CD4-positive, CD25-positive, alpha-beta regulatory T cell (primary cell): Measurements from ENCODE around the gene HIPK1. TPM values are rescaled to one million over a fixed set of nuclear protein-coding genes. Genes with fewer than 3 reads are reported as not detected.

Experiments
- ATAC-seq, 2 donors: fragments of 150-1000 bp; cut with Tn5 transposase; one replicate each; pipeline ENCODE4 v1.10.0; 2021; ENCODE audit warnings: low read depth in 2 of 2, moderate number of reproducible peaks in 2 of 2, moderate library complexity in 1 of 2
- DNase-seq, 3 donors: peaks; one replicate each; pipeline versions ENCODE4 v3.0.0 to v3.0.0-alpha.2; 2012 to 2022; ENCODE audit warnings: mixed read lengths in 1 of 3
- H3K27ac ChIP-seq: one replicate; pipeline ENCODE4 v1.7.0; 2013; ENCODE audit warnings: mild to moderate bottlenecking, low read length; ENCODE audit not compliant: insufficient read depth, poor library complexity, severe bottlenecking
- H3K27me3 ChIP-seq: one replicate; pipeline ENCODE4 v1.7.0; 2013; ENCODE audit warnings: low read length; ENCODE audit not compliant: control insufficient read depth, insufficient read depth
- H3K36me3 ChIP-seq: one replicate; pipeline ENCODE4 v1.7.0; 2013; ENCODE audit warnings: mild to moderate bottlenecking, low read length, moderate library complexity; ENCODE audit not compliant: control insufficient read depth, insufficient read depth
- H3K4me1 ChIP-seq: 2 replicates; pipeline ENCODE4 v1.7.0; 2013; ENCODE audit warnings: mild to moderate bottlenecking, low read length; ENCODE audit not compliant: insufficient read depth, control insufficient read depth, poor library complexity, severe bottlenecking
- H3K4me3 ChIP-seq: one replicate; pipeline ENCODE4 v1.7.0; 2013; ENCODE audit warnings: low read depth, mild to moderate bottlenecking, low read length, moderate library complexity
- H3K9me3 ChIP-seq, 2 experiments: 1 replicate in 1 of 2; 2 replicates in 1 of 2; pipeline ENCODE4 v1.7.0; 2013; ENCODE audit warnings: low read length in 2 of 2, mild to moderate bottlenecking in 1 of 2, moderate library complexity in 1 of 2; ENCODE audit not compliant: control insufficient read depth in 2 of 2
- H3K27ac Mint-ChIP-seq, 3 donors: one replicate each; pipeline ENCODE4 v1.8.0; 2020 to 2022; ENCODE audit warnings: mild to moderate bottlenecking in 3 of 3, mixed read lengths in 3 of 3, moderate library complexity in 2 of 3
- H3K27me3 Mint-ChIP-seq: one replicate; pipeline ENCODE4 v1.8.0; 2022; ENCODE audit warnings: mild to moderate bottlenecking, mixed read lengths
- H3K36me3 Mint-ChIP-seq: one replicate; pipeline ENCODE4 v1.8.0; 2020; ENCODE audit warnings: mixed read lengths
- H3K4me1 Mint-ChIP-seq, 4 donors: one replicate each; pipeline ENCODE4 v1.8.0; 2020 to 2022; ENCODE audit warnings: mixed read lengths in 4 of 4, mild to moderate bottlenecking in 1 of 4
- H3K4me3 Mint-ChIP-seq, 4 donors: one replicate each; pipeline ENCODE4 v1.8.0; 2020 to 2022; ENCODE audit warnings: mild to moderate bottlenecking in 4 of 4, mixed read lengths in 4 of 4, moderate library complexity in 3 of 4
- H3K9me3 Mint-ChIP-seq, 7 donors: one replicate each; pipeline ENCODE4 v1.8.0; 2020 to 2022; ENCODE audit warnings: mixed read lengths in 7 of 7, mild to moderate bottlenecking in 3 of 7, moderate library complexity in 2 of 7
- polyA plus RNA-seq, 4 donors: library from polyadenylated mRNA; unstranded; fragments of 300-500 nt; fragmentation: Illumina TruSeq; gene quantifications; one replicate each; pipeline ENCODE4 v1.2.3, GENCODE V29; 2021
- total RNA-seq: library from RNA; stranded (reverse); gene quantifications from one replicate; pipeline ENCODE4 v1.2.3, GENCODE V29; 2022

Gene HIPK1
- total and polyA plus RNA-seq, 5 donors from 2014 or later = 8.6 to 189 (median 12.0) TPM

- peaks cover 0 to 19% (median 7%) of the 10 kb centered on the region in 4 donors for H3K4me1 Mint-ChIP-seq
- Histone ChIP-seq H3K4me3 (no peak overlapping the region), H3K36me3 (peaks cover 30% of the 10 kb centered on the region), H3K27ac (no peak overlapping the region), H3K4me1 (no peaks in the 10 kb centered on the region), H3K27me3 (no peaks in the 10 kb centered on the region), H3K9me3 (no peaks in the 10 kb centered on the region)
- no peak overlapping the region for H3K4me3 Mint-ChIP-seq
- H3K27me3 Mint-ChIP-seq = peaks cover 7% of the 10 kb centered on the region
- H3K27ac Mint-ChIP-seq = no peak overlapping the region
- H3K9me3 Mint-ChIP-seq = peaks cover 0 to 1% (median 0%) of the 10 kb centered on the region in 7 donors
- peaks cover 37% of the 10 kb centered on the region for H3K36me3 Mint-ChIP-seq
- DNase-seq (no peak), ATAC-seq (no peak)
Measured at GRCh38 chr1:113913887-113914664, 15.0 kb upstream of the HIPK1 start.

DNA sequence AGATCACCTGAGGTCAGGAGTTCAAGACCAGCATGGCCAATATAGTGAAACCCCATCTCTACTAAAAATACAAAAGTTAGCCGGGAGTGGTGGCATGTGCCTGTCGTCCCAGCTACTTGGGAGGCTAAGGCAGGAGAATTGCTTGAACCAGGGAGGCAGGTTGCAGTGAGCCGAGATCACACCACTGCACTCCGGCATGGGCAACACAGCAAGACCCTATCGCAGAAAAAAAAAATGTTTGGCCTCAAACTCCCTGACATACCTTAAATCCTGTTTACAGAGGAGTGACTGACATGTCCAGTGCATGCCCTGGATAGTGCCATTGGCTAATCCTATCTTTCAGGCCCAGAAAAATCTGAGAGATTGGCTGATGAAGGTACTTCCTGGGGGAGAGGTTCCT, 12.2 kb upstream of the HIPK1 start:
- DNase-seq (no peak), ATAC-seq (no peak)
- Mint-ChIP-seq H3K4me1 (peaks cover 0 to 7% (median 3%) of the 10 kb centered on the region in 4 donors), H3K27ac (no peak overlapping the region), H3K9me3 (peaks cover 0 to 1% (median 0%) of the 10 kb centered on the region in 7 donors), H3K27me3 (peaks cover 11% of the 10 kb centered on the region), H3K4me3 (no peak overlapping the region), H3K36me3 (peaks cover 15% of the 10 kb centered on the region)
- no peaks in the 10 kb centered on the region for H3K9me3 ChIP-seq
- no peaks in the 10 kb centered on the region for H3K27me3 ChIP-seq
- no peaks in the 10 kb centered on the region for H3K4me1 ChIP-seq
- no peak overlapping the region for H3K4me3 ChIP-seq
- no peak overlapping the region for H3K27ac ChIP-seq
- peaks cover 9% of the 10 kb centered on the region for H3K36me3 ChIP-seq

DNA sequence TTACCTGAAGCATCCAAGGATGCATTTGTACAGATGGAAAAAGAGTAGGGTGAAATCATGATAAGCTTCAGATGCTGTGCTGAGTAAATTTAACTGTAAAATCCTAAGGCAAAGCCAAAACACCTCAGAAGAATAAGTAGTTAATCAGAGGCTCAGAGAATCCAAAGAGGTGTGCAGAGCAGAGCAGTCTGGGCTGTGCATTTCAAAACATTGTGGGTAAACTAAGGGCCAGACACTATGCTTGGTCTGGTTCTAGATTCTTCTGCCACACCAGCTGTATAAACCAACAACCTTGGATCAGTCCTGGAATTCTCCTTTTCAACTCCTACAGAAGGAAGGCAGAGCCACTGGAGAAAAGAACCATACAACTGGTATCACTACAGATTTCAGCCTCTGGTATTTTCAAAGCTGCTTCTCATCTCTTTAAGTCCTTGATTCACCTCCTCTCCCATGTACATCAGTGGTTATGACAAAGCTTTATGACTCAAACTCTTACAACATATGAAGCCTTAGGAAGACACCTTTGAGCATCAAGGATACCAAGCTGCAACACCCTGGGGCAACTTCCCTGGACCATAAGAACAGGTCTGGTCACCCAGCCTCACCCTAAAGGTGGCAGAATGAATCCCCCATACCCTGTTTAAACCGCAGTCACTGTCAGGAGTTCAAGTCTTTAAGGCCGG, 11.6 kb upstream of the HIPK1 start:
- DNase-seq = no peak
- peaks cover 0 to 7% (median 3%) of the 10 kb centered on the region in 4 donors for H3K4me1 Mint-ChIP-seq
- H3K9me3 Mint-ChIP-seq = peaks cover 0 to 1% (median 0%) of the 10 kb centered on the region in 7 donors
- H3K4me3 ChIP-seq = no peak overlapping the region
- no peak overlapping the region for H3K27ac ChIP-seq
- H3K36me3 Mint-ChIP-seq = peaks cover 14% of the 10 kb centered on the region
- H3K4me3 Mint-ChIP-seq = peak overlapping the region in 1 of 4 donors; percentile 47
- H3K27me3 Mint-ChIP-seq = peaks cover 13% of the 10 kb centered on the region
- H3K36me3 ChIP-seq = peaks cover 3% of the 10 kb centered on the region
- H3K9me3 ChIP-seq = no peaks in the 10 kb centered on the region
- peak overlapping the region in 1 of 3 donors; percentile 52 for H3K27ac Mint-ChIP-seq
- no peaks in the 10 kb centered on the region for H3K27me3 ChIP-seq
- ATAC-seq = no peak
- no peaks in the 10 kb centered on the region for H3K4me1 ChIP-seq

DNA sequence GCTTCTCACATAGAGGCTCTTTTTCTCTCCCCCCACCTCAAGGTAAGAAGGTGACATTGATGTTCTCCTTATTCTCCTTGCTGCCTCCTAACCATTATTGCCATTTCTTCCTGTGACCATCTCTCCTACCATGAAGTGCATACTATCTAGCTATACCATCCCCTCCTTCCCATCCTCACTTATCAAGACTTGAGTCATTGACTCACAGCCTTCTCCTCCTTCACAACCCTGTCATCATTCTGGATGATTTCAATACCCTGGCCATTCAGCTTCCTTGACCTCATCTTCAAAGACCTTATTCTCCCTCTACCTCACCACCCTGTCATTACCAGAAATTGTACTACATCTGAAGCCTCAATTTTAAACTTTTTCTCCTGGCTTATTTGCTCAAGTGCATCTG, 10.9 kb upstream of the HIPK1 start:
- peak overlapping the region in 2 of 3 donors; percentile 52 to 76 for H3K27ac Mint-ChIP-seq
- no peak for ATAC-seq

GRCh38 chr1:113922957-113923356, 6.2 kb upstream of the HIPK1 start:
- Histone ChIP-seq H3K4me3 (no peak overlapping the region), H3K27me3 (no peaks in the 10 kb centered on the region), H3K9me3 (no peaks in the 10 kb centered on the region), H3K27ac (no peak overlapping the region), H3K36me3 (no peaks in the 10 kb centered on the region), H3K4me1 (no peaks in the 10 kb centered on the region)
- H3K4me1 Mint-ChIP-seq = peaks cover 4 to 9% (median 5%) of the 10 kb centered on the region in 4 donors
- H3K4me3 Mint-ChIP-seq = no peak overlapping the region
- H3K27me3 Mint-ChIP-seq = peaks cover 21% of the 10 kb centered on the region
- H3K27ac Mint-ChIP-seq = no peak overlapping the region
- no peaks in the 10 kb centered on the region for H3K9me3 Mint-ChIP-seq
- no peak for ATAC-seq
- no peak for DNase-seq
- H3K36me3 Mint-ChIP-seq = peaks cover 4% of the 10 kb centered on the region

More for the DNA sequence above, 10.9 kb upstream of the HIPK1 start:
- no peak for DNase-seq
- Mint-ChIP-seq H3K4me1 (peaks cover 0 to 7% (median 3%) of the 10 kb centered on the region in 4 donors), H3K4me3 (peak overlapping the region in 2 of 4 donors; percentile 47 to 63), H3K9me3 (peaks cover 0 to 1% (median 0%) of the 10 kb centered on the region in 7 donors), H3K27me3 (peaks cover 20% of the 10 kb centered on the region), H3K36me3 (peaks cover 14% of the 10 kb centered on the region)
- Histone ChIP-seq H3K9me3 (no peaks in the 10 kb centered on the region), H3K27ac (no peak overlapping the region), H3K36me3 (no peaks in the 10 kb centered on the region), H3K27me3 (no peaks in the 10 kb centered on the region), H3K4me1 (no peaks in the 10 kb centered on the region), H3K4me3 (no peak overlapping the region)

DNA sequence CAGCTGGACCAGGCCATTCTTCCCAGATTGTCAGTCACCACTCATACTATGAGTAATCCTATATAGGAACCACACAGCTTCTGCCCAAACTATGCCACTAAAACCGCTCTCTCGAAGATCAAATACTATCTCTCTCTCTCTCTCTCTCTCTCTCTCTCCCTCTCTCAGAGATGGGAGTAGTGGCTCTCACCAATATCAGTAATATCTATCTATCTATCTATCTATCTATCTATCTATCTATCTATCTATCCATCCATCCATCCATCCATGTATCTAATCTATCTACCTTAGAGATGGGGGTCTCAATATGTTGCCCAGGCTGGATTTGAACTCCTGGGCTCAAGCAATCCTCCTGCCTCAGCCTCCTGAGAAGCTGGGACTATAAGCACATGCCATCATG, 4.7 kb upstream of the HIPK1 start:
- Histone ChIP-seq H3K27ac (no peak overlapping the region), H3K36me3 (no peaks in the 10 kb centered on the region), H3K27me3 (no peaks in the 10 kb centered on the region), H3K4me3 (no peak overlapping the region), H3K4me1 (peaks cover 10% of the 10 kb centered on the region), H3K9me3 (no peaks in the 10 kb centered on the region)
- H3K9me3 Mint-ChIP-seq = no peaks in the 10 kb centered on the region
- DNase-seq (no peak), ATAC-seq (no peak)
- peaks cover 11 to 17% (median 14%) of the 10 kb centered on the region in 4 donors for H3K4me1 Mint-ChIP-seq
- H3K36me3 Mint-ChIP-seq = no peaks in the 10 kb centered on the region
- H3K4me3 Mint-ChIP-seq = peak overlapping the region in 1 of 4 donors; percentile 74
- peaks cover 11% of the 10 kb centered on the region for H3K27me3 Mint-ChIP-seq
- no peak overlapping the region for H3K27ac Mint-ChIP-seq

DNA sequence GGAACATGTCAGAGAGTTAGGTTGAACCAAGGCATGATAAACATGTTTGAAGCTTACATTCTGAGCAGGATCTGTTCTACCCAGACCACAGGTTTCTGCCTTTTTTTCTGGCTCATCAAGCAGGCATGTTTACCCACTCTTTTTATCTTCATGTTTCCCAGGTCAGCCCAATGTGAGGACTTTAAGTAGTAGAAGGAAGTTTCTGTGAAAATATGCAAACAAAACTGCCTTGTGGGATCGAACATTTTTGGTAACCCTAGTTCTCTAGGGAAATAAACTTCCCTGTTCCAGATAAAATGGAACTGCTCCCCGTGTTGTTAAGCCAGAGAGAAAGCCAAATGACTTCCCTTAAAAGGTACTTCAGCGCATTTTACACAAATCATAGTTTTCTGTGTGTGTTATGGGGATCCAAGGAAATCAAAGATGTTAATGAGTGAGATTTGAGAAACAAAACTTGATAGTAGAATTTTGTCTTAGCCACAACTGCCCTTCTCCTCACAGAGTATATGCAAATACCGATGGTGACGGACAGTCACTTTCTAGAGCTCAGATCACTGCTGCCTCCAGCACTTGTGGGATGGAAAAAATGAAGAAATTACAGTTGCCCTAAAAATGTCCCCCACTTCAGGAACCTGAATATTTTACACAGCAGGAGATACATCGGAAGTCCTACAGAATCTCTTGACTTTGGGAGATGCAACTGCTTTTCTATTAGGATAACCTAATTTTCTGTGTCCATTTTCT, 765 bp upstream of the HIPK1 start:
- no peaks in the 10 kb centered on the region for H3K36me3 ChIP-seq
- peaks cover 33 to 48% (median 42%) of the 10 kb centered on the region in 4 donors for H3K4me1 Mint-ChIP-seq
- H3K27ac ChIP-seq = peak overlapping the region; percentile 98
- H3K4me1 ChIP-seq = peaks cover 41% of the 10 kb centered on the region
- H3K9me3 Mint-ChIP-seq = no peaks in the 10 kb centered on the region
- H3K27ac Mint-ChIP-seq = peak overlapping the region; percentile 99 to 100 (median 100)
- no peaks in the 10 kb centered on the region for H3K9me3 ChIP-seq
- peak overlapping the region; percentile 96 for H3K4me3 ChIP-seq
- peaks cover under 1% of the 10 kb centered on the region for H3K27me3 Mint-ChIP-seq
- no peaks in the 10 kb centered on the region for H3K27me3 ChIP-seq
- no peak for DNase-seq
- no peak for ATAC-seq
- H3K36me3 Mint-ChIP-seq = peaks cover 8% of the 10 kb centered on the region
- peak overlapping the region; percentile 96 to 99 (median 99) for H3K4me3 Mint-ChIP-seq
